Measurements from ENCODE around the gene SCN1B.

The SCN1B gene

DNA sequence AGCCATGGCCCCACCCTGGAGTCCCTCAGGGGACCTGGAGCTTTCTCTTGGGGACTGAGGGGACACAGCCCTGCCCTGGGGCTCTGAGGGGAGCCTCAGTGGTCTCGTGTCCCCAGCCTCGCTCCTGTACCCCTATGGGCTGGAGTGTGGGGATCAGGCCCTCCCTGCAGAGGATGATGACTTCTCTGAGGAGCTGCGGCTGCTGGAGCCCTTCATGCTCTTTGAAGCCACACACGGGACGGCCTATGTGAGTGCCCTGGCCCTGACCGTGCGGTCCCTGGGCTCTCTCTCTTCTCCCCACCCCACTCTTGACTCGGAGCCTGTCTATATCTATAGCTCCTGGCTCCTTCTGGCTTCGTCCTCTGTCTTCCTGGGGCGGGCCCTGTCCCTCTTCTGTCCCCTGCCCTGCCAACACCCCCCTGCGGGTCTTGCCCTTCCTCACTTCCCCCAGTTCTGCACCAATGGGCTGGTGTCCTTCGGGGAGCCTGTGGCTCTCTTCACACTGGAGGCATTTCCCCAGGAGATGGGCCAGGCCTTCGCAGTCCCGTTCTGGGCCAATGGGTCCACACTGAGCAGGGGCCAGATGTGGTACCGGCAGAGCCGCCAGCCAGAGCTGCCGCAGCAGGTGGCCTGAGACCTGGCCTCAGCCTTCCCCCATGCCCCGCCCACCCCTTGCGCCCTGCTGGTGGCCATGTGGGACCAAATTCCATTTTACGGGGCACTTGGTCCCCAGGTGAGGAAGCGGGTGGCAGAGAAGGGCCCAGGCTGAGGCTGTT is 44.3 kb downstream of the SCN1B start:
- DNase-seq (ENCODE audit: low spot score): no peak

DNA sequence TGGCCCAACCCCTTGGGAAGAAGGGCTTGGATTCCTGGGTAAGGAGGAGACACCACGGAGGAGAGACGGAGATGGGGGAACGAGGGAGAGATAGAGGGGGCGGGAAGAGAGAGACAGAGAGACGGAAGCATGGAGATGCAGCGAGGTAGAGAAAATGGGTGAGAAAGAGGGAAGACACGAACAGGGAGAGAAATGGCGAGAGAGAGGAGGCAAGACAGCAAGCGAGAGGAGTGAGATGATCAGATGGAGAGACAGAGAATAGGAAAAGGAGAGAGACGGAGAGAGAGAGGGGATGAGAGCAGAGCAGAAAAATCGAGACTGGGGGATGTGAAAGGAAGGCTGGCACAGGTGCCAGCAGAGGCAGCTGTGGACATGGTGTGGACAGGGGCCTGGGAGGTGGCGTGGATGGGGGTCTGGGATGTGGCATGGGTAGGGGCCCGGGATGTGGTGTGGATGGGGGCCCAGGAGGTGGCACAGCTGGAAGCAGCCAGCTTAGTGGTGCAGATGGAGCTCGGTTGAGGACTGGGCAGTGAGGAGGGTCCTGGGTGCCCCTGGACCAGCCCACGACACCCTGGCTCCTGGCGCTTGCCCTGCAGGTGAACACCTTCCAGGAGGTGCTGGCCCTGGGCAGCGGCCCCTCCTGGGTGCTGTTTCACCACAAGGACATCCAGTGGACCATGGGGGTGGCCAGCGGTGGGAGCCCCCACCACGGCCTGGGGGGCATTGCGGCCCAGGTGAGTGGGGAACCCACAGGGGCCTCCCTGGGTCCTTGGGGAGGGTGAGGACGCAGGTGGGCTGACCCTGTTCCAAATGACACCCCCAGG is 45.1 kb downstream of the SCN1B start:
- DNase-seq (ENCODE audit: low spot score): no peak

DNA sequence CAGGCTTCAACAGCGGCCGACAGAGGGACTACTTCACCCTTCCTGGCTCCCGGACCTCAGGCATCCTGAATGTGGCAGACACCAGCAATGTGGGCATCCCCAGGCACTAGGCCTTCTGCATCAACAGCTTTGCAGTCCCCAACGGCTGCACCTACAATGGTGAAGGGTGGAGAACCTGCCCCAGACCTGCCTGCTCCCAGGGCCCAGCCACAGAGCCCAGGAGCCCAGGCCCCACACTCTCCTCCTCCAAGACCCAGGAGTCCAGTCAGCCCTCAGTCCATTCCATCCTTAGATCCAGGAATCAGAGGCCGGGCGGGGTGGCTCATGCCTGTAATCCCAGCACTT is 45.7 kb downstream of the SCN1B start:
- DNase-seq (ENCODE audit: low spot score): no peak

DNA sequence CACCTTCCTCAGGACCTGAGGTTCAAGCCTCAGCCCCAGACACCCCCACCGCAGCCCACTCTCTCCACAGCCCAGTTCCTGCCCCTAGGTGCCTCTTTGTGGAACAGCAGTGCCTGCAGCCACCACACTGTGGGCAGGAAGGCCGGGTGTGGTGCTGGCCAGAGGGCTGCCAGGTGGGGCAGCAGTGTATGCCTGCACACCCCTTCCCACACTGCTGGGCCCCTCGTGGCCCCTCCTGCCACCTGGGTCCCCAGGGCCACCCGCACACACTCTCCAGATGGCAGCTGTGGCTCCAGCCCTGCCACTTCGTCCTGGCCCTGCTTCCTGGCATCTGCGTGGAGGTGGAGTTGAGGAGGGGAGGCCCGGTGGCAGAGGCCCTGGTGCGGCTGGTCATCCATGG is 46.4 kb downstream of the SCN1B start:
- DNase-seq (ENCODE audit: low spot score): no peak

DNA sequence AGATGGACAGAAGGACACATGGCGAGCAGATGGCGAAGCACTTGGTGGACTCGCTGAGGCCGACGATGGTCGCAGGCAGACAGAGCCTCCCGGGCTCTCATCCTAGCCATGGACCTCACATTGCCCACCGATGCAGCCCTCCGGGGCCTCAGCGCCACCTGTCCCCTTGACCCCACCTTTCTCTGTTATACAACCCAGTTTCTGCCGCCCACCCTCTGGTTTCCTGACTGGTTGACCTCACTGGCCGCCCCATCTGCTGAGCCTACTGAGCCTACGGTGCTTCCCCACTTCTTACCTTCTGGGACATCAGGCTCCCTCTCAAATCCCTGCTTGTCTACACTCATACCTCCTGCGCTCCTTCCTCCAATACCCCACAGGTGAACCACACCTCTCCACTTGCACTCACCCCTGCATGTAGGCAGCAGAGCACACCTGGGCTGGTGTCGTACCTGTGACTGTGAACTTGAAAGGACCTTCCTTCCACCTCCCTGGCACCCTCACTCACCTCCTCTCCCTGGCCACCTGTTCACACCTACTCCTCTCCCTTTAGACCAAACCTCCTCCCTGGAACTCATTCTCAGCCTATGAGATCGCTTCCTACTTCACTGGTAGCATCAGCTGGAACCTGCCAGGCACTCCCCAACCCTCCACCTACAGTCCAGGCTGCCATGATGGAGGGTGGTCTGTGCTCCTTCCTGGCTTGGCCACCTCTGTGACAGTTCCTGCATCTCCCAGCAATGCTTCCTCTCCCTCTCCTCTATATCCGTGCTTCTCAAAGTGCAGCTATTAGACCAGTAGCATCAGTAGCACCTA is 47.3 kb downstream of the SCN1B start:
- no peak for DNase-seq (ENCODE audit: low spot score)

GRCh38 chr19:35079826-35080225 is 49.6 kb downstream of the SCN1B start:
- DNase-seq (ENCODE audit: low spot score): no peak

DNA sequence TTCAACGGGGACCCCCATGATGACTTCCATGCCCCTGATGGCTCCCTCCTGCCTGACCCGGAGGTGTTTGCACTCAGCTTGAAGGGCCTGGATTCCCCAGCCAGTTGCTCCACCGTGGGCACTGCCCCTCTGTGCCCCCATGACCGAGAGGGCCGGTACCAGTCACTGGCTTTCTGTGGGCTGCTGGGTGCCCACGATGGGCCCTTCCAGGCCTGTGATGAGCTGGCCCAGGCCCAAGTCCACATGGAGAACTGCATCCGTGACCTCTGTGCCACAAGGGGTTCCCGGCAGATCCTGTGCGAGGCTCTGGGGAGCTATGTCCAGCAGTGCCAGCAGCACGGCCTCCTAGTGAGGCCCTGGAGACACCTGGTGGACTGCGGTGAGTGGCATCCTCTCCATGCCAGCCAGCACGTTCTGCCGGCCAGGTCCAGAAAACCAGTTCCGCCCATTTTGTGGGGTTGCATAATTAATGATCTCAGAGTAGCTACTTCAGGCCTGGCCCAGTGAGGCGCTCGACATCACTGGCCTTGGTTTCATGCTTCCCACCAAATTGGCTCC is 50.4 kb downstream of the SCN1B start:
- DNase-seq (ENCODE audit: low spot score): no peak

- DNase-seq (ENCODE audit: low spot score): no peak
Measured at GRCh38 chr19:35081201-35081600, 50.9 kb downstream of the SCN1B start.

DNA sequence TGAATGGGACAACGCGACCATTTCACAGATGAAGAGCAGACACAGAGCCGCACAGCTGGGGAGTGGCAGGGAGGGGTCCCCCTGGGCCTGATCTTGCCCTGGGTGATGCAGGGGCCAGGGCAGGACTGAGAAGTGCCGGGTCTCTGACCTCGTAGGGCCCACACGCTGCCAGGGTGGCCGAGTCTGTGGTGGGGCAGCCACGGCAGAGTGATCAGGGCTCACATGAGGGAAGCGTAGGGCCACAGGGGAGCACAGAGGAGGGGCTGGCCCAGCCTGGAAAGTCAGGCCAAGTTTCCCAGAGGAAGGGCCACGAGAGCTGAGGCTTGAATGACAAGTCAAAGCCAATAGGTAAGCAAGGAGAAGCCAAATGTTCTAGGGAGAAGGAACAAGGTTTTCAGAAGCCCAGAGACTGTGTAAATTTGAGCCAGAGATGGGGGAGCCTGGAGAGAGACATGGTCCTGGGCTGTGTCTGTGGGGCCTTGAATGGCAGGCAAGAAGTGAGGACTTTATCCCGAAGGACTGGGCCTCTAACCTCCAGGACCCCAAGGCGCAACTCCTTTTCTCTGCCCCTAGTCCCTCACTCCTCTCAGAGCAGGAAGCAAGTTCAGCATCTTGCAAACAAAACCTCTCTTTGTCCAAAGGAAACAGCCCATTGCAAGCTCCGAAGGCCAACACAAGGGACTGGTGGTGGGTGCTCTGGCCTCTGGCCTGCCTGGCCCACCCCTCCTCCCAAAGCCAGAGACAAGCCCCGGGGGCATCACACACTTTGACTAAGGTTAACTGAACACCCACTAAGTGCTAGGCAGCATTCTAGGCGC is 53.6 kb downstream of the SCN1B start:
- DNase-seq (ENCODE audit: low spot score): no peak

DNA sequence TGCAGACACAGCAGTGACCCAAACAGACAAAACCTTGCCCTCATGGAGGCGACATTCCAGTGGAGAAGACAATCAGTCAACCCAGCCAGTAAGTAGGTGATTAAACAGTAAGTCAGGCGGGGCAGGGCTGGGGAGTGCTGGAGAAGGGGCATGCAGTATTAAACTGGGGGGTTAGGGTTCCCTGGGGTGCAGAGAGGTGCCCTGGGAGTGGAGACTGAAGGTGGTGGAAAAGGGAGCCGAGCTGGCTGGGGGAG is 54.2 kb downstream of the SCN1B start:
- no peak for DNase-seq (ENCODE audit: low spot score)

GRCh38 chr19:35085947-35086346 is 55.7 kb downstream of the SCN1B start:
- no peak for DNase-seq (ENCODE audit: low spot score)

DNA sequence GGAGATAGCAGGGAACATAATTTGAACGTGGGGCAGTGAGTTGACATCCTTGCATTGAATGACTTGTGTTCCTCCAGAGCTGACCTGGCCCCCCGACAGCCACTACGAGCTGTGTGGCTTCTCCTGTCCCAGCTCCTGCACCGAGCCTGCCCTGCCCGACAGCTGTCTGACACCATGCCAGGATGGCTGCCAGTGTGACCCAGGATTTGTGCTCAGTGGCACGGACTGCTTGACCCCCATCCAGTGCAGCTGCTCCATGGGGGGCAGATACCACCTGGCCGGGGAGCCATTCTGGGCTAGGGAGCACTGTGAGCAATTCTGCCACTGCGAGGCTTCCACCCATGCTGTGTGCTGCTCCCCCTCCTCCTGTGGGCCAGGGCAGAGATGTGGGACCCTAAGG is 56.2 kb downstream of the SCN1B start:
- DNase-seq (ENCODE audit: low spot score): no peak

GRCh38 chr19:35087393-35087792 is 57.1 kb downstream of the SCN1B start:
- no peak for DNase-seq (ENCODE audit: low spot score)

DNA sequence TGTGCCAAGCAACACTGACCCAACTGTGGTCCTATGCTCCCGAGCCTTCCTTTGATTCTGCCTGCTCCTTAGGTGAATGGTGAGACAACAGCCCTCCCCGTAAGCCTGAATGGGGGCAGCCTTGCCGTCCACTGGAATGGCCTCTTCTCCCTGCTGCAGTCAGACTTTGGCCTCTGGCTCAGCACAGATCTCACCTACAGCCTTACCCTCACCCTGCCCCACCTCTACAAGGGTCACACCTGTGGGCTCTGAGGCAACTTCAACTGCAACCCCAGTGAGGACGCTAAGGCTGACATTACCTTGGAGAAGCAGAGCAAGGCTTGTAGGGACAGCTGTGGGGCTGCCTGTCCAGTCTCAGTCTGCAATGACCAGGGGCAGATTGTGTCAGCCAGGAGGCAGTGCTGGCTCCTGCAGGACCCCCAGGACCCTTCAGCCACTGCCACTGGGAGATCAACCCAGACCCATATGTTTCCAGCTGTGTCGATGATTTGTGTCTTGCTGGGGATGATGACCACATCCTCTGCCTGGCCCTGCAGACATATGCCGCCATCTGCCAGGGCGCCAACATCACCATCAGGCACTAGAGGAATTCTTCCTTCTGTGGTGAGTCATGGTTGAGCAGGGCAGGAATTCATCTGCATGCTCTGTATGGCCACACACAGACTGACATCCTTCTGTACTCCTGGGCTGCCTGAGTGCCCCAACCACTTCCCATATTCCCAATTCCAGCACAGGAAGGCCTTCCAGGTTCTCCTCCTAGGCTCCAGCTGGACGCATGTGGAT is 58.1 kb downstream of the SCN1B start:
- DNase-seq (ENCODE audit: low spot score): no peak

GRCh38 chr19:35089554-35089953 is 59.3 kb downstream of the SCN1B start:
- DNase-seq (ENCODE audit: low spot score): no peak
